Parathyroid adenoma (tissue), 2 donors: Measurements from ENCODE around the gene HERPUD1.

Source experiments
- H2AFZ ChIP-seq: fragments of 300-600 bp; sonication (generic); one replicate; pipeline ENCODE4 v1.7.0; 2017; ENCODE audit warnings: antibody characterized with exemption, mild to moderate bottlenecking
- H3K27ac ChIP-seq: fragments of 300-600 bp; sonication (generic); one replicate; pipeline ENCODE4 v1.7.0; 2017
- H3K27me3 ChIP-seq: fragments of 300-600 bp; sonication (generic); one replicate; pipeline ENCODE4 v1.7.0; 2017; ENCODE audit warnings: low read length; ENCODE audit not compliant: control insufficient read depth, insufficient read depth
- H3K36me3 ChIP-seq: fragments of 300-600 bp; sonication (generic); one replicate; pipeline ENCODE4 v1.7.0; 2017; ENCODE audit warnings: low read length; ENCODE audit not compliant: control insufficient read depth, insufficient read depth
- H3K4me1 ChIP-seq: fragments of 300-600 bp; sonication (generic); one replicate; pipeline ENCODE4 v1.7.0; 2017; ENCODE audit warnings: control low read depth
- H3K4me2 ChIP-seq: fragments of 300-600 bp; sonication (generic); one replicate; pipeline ENCODE4 v1.7.0; 2017; ENCODE audit warnings: low read length
- H3K4me3 ChIP-seq: fragments of 300-600 bp; sonication (generic); one replicate; pipeline ENCODE4 v1.7.0; 2017; ENCODE audit warnings: low read depth, low read length
- H3K79me2 ChIP-seq: fragments of 300-600 bp; sonication (generic); one replicate; pipeline ENCODE4 v1.7.0; 2017; ENCODE audit warnings: control low read depth
- H3K9ac ChIP-seq: fragments of 300-600 bp; sonication (generic); one replicate; pipeline ENCODE4 v1.7.0; 2017; ENCODE audit warnings: mild to moderate bottlenecking
- H3K9me3 ChIP-seq: fragments of 300-600 bp; sonication (generic); one replicate; pipeline ENCODE4 v1.7.0; 2017; ENCODE audit warnings: low read length; ENCODE audit not compliant: control insufficient read depth
- CTCF ChIP-seq: fragments of 300-600 bp; sonication (generic); IDR thresholded peaks from one replicate; pipeline ENCODE4 v1.7.0; 2017; ENCODE audit warnings: antibody characterized with exemption, mild to moderate bottlenecking
- donor health status: primary hyperparathyroidism.

The HERPUD1 gene

GRCh38 chr16:56994311-56994710 lies 62.4 kb downstream of the HERPUD1 start:
- H3K4me1 ChIP-seq, result peaks cover 8% of the 10 kb centered on the region
- no peak overlapping the region for H3K4me3 ChIP-seq
- no peaks in the 10 kb centered on the region for H3K36me3 ChIP-seq
- no peak for TF ChIP-seq CTCF
- no peaks in the 10 kb centered on the region for H3K27me3 ChIP-seq
- H2AFZ ChIP-seq, result no peak overlapping the region
- H3K9me3 ChIP-seq, result no peaks in the 10 kb centered on the region
- no peak overlapping the region for H3K27ac ChIP-seq
- H3K79me2 ChIP-seq, result no peaks in the 10 kb centered on the region
- H3K4me2 ChIP-seq, result no peak overlapping the region
- H3K9ac ChIP-seq, result no peak overlapping the region
